Spleen (tissue), 11 donors: Measurements from ENCODE around the gene CBR1. TPM values are rescaled to one million over a fixed set of nuclear protein-coding genes. Genes with fewer than 3 reads are reported as not detected.

Experiments
- DNase-seq: peaks from one replicate; pipeline ENCODE4 v3.0.0-alpha.2; 2020
- H3K27ac ChIP-seq, 8 donors: fragments of 200-600 bp; sonication (generic) in 7 of 8; 1 replicate in 4 of 8; 2 replicates in 4 of 8; pipeline versions ENCODE4 v1.5.0 to v1.8.0; 2016 to 2021; ENCODE audit warnings: inconsistent platforms in 4 of 8, mild to moderate bottlenecking in 4 of 8, moderate library complexity in 1 of 8
- H3K27me3 ChIP-seq, 7 donors: fragments of 200-600 bp; sonication (generic) in 6 of 7; replicated peaks in 1 of 7; 1 replicate in 4 of 7; 2 replicates in 3 of 7; pipeline versions ENCODE4 v1.5.0 to v1.8.0; 2016 to 2021; ENCODE audit warnings: inconsistent platforms in 3 of 7, mild to moderate bottlenecking in 1 of 7
- H3K36me3 ChIP-seq, 6 donors: fragments of 200-600 bp; sonication (generic) in 5 of 6; 1 replicate in 4 of 6; 2 replicates in 2 of 6; pipeline versions ENCODE4 v1.5.0 to v1.8.0; 2016 to 2021; ENCODE audit warnings: inconsistent platforms in 2 of 6
- H3K4me1 ChIP-seq, 6 donors: fragments of 200-600 bp; sonication (generic) in 5 of 6; 1 replicate in 3 of 6; 2 replicates in 3 of 6; pipeline versions ENCODE4 v1.5.0 to v1.8.0; 2016 to 2021; ENCODE audit warnings: inconsistent platforms in 3 of 6
- H3K4me3 ChIP-seq, 8 donors: fragments of 200-600 bp; sonication (generic) in 7 of 8; 1 replicate in 4 of 8; 2 replicates in 4 of 8; pipeline versions ENCODE4 v1.5.0 to v1.8.0; 2016 to 2021; ENCODE audit warnings: inconsistent platforms in 4 of 8, mild to moderate bottlenecking in 4 of 8, moderate library complexity in 2 of 8
- H3K9me3 ChIP-seq, 8 donors: fragments of 200-600 bp; sonication (generic) in 7 of 8; 1 replicate in 4 of 8; 2 replicates in 4 of 8; pipeline versions ENCODE4 v1.5.0 to v1.8.0; 2016 to 2021; ENCODE audit warnings: inconsistent platforms in 4 of 8
- CTCF ChIP-seq, 11 experiments: fragments of 200-600 bp in 7 of 11; fragments of 450-650 bp in 4 of 11; sonication (generic) in 4 of 11; IDR thresholded peaks in 8 of 11; conservative IDR thresholded peaks in 3 of 11; 1 replicate in 7 of 11; 2 replicates in 4 of 11; pipeline versions ENCODE4 v1.4.0 to v1.8.0; 2016 to 2021; ENCODE audit warnings: antibody characterized with exemption in 11 of 11, inconsistent platforms in 4 of 11, mild to moderate bottlenecking in 1 of 11
- POLR2A ChIP-seq, 3 donors: fragments of 450-650 bp; IDR thresholded peaks; one replicate each; pipeline ENCODE4 v1.5.1; 2017; ENCODE audit warnings: antibody characterized with exemption in 3 of 3, mild to moderate bottlenecking in 1 of 3
- POLR2AphosphoS5 ChIP-seq, 3 donors: sonication (generic); formaldehyde crosslinking; IDR thresholded peaks; one replicate each; pipeline ENCODE4 v1.5.1; 2017; ENCODE audit warnings: antibody characterized with exemption in 3 of 3
- WGBS, 5 donors: extraction: QIAGEN DNeasy Blood & Tissue Kit in 3 of 5; methylation state at CpG; one replicate each; pipeline versions ENCODE4 v1.1.5 to v1.1.7; 2013 to 2018; 5-methylcytosine and 5-hydroxymethylcytosine counted together
- intact Hi-C: fragments of 100-400 bp; cut with DNase I; formaldehyde crosslinking; loops from one replicate; pipeline ENCODE4 v1.15.0; 2023; ENCODE audit warnings: low total_unique reads
- polyA plus RNA-seq, 3 donors: library from polyadenylated mRNA; stranded (reverse); fragments of 200-250 nt; gene quantifications; one replicate each; pipeline ENCODE4 v1.2.1, GENCODE V29; 2013
- total RNA-seq, 7 donors: library from RNA; depleted of rRNA in 3 of 7; stranded (reverse); fragments of >200 nt in 3 of 7; fragmentation: NEBNext Ultra II Directional in 4 of 7; extraction: Animal tissue kit (Norgen Biotek cat#: 25700) in 4 of 7; gene quantifications; one replicate each; pipeline versions ENCODE4 v1.1.0 to v1.2.1, GENCODE V29; 2016 to 2021
- donor health status: healthy with polysubstance abuse.
- donor health status: DM: no; HTN: no; CAD: no; lungs with moderate emphysema.
- donor health status: DM: no; HTN: no; CAD: no.
- donor health status: Bipolar disorder and iron deficiency.
- donor health status: healthy.
- donor health status: DM: no; HTN: no; CAD: no.
- donor health status: DM: yes; HTN: yes; CAD: no.

CBR1 gene
- total and polyA plus RNA-seq, 10 donors, result 30.7 to 128 (median 45.5) TPM

GRCh38 chr21:36105327-36105842 is 35.6 kb downstream of the CBR1 start:
- peaks cover 0 to 25% (median 5%) of the 10 kb centered on the region in 7 donors for H3K27me3 ChIP-seq
- 68 to 79% (median 70%) methylated on average over 4 of the region's 4 CpGs for WGBS, 5 donors
- H3K27ac ChIP-seq, result no peak overlapping the region
- intact Hi-C loops, result no loop called here
- DNase-seq, result no peak
- TF ChIP-seq POLR2A (IDR thresholded peaks at IDR 0.05), result no peak
- TF ChIP-seq CTCF (IDR thresholded peaks at IDR 0.05 in 8 of 11, conservative IDR thresholded peaks at IDR 0.05 in 3 of 11), result no peak
- TF ChIP-seq POLR2AphosphoS5 (IDR thresholded peaks at IDR 0.05), result no peak
- H3K4me3 ChIP-seq, result no peak overlapping the region
- no peaks in the 10 kb centered on the region for H3K36me3 ChIP-seq
- peaks cover 0 to 11% (median 2%) of the 10 kb centered on the region in 6 donors for H3K4me1 ChIP-seq
- H3K9me3 ChIP-seq, result no peaks in the 10 kb centered on the region

- no peaks in the 10 kb centered on the region for H3K9me3 ChIP-seq
- DNase-seq, result no peak
- no peak for TF ChIP-seq POLR2A (IDR thresholded peaks at IDR 0.05)
- TF ChIP-seq POLR2AphosphoS5 (IDR thresholded peaks at IDR 0.05), result no peak
- no peak for TF ChIP-seq CTCF (IDR thresholded peaks at IDR 0.05 in 8 of 11, conservative IDR thresholded peaks at IDR 0.05 in 3 of 11)
- H3K36me3 ChIP-seq, result no peaks in the 10 kb centered on the region
- H3K4me1 ChIP-seq, result peaks cover under 1 to 32% (median 17%) of the 10 kb centered on the region in 6 donors
- peaks cover 0 to 15% (median under 1%) of the 10 kb centered on the region in 7 donors for H3K27me3 ChIP-seq
- WGBS, 5 donors, result 92 to 98% (median 93%) methylated on average over 10 of the region's 10 CpGs
- no peak overlapping the region for H3K4me3 ChIP-seq
- intact Hi-C loops, result loop anchor here (5.0 kb wide), 1 partner anchor 48 kb away; the partner anchor contains the start of gene SETD4
- no peak overlapping the region for H3K27ac ChIP-seq
These were observed 40.0 kb downstream of the CBR1 start for GRCh38 chr21:36109868-36110267.

GRCh38 chr21:36111238-36111637 is 41.4 kb downstream of the CBR1 start:
- Histone ChIP-seq H3K4me1 (peaks cover 0 to 37% (median 16%) of the 10 kb centered on the region in 6 donors), H3K27me3 (peaks cover 0 to 1% (median 0%) of the 10 kb centered on the region in 7 donors), H3K36me3 (no peaks in the 10 kb centered on the region), H3K27ac (no peak overlapping the region), H3K4me3 (no peak overlapping the region), H3K9me3 (no peaks in the 10 kb centered on the region)
- DNase-seq, result no peak
- TF ChIP-seq CTCF (IDR thresholded peaks at IDR 0.05 in 8 of 11, conservative IDR thresholded peaks at IDR 0.05 in 3 of 11) (no peak), POLR2AphosphoS5 (IDR thresholded peaks at IDR 0.05) (no peak), POLR2A (IDR thresholded peaks at IDR 0.05) (no peak)
- intact Hi-C loops, result loop anchor here (5.0 kb wide), 1 partner anchor 49 kb away; the partner anchor contains the start of gene SETD4
- WGBS, 5 donors, result 72 to 91% (median 83%) methylated on average over 8 of the region's 8 CpGs

- Histone ChIP-seq H3K27me3 (no peaks in the 10 kb centered on the region), H3K4me3 (peak overlapping the region in 6 of 8 donors; percentile 14 to 65 (median 40)), H3K36me3 (no peaks in the 10 kb centered on the region), H3K4me1 (peaks cover 0 to 37% (median 16%) of the 10 kb centered on the region in 6 donors), H3K27ac (peak overlapping the region in 7 of 8 donors; percentile 19 to 81 (median 76)), H3K9me3 (no peaks in the 10 kb centered on the region)
- intact Hi-C loops, result loop anchor here (5.0 kb wide), 1 partner anchor 52 kb away; the partner anchor contains the start of gene SETD4
- TF ChIP-seq POLR2AphosphoS5 (IDR thresholded peaks at IDR 0.05) (peak in 1 of 3 donors; percentile 10), CTCF (IDR thresholded peaks at IDR 0.05 in 8 of 11, conservative IDR thresholded peaks at IDR 0.05 in 3 of 11) (no peak)
- peak; percentile 77 for DNase-seq
- 34 to 51% (median 36%) methylated on average over 16 to 17 of the region's 17 CpGs for WGBS, 5 donors
These were observed 44.0 kb downstream of the CBR1 start for GRCh38 chr21:36113647-36114428.
